Skin epidermis (tissue), 12 donors: ENCODE data around the gene LGR4.
"Not testable (repeated sequence)": the region's sequence is repeated elsewhere in the genome, so short reads cannot be mapped to it uniquely, and the experiment has no call there.

Source experiments
- H3K27ac ChIP-seq, 21 experiments: fragments of 200-600 bp; sonication (generic) in 11 of 21; one replicate each; pipeline ENCODE4 v1.5.0; 2020; ENCODE audit warnings: mild to moderate bottlenecking in 3 of 21, inconsistent platforms in 2 of 21, moderate library complexity in 2 of 21
- H3K4me3 ChIP-seq, 7 experiments: fragments of 200-600 bp; sonication (generic) in 2 of 7; one replicate each; pipeline ENCODE4 v1.5.0; 2020; ENCODE audit warnings: inconsistent platforms in 2 of 7, mild to moderate bottlenecking in 2 of 7, moderate library complexity in 1 of 7

Gene LGR4

DNA sequence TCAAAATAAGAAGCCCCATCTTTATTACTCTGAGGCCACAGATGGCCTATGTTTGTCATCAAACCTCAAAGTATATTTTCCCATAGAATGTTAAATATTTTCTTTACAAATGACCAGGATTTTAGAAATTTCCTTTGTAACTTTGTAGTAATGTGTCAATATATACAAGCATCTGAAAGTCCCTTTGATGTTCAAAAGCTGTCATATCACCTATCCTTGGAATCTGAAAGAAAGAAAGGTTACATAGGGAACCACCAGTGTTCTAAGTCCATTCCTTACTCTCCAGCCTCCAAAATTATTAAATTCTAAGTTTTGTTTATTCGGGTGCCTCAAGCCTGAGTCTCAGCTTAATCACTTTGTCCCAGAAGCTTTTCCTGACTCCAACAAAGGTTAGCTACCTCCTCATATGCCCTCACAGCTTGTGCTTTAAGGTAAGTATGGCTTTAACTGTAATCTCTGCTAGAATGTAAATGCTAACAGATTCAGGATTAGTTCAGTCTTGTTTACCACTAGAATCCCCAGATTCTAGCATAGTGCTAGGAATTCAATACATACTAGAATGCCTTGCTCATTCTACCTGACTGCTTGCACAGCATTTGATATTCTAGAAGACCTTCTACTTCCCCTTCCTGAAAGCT lies 141.8 kb downstream of the LGR4 start:
- Histone ChIP-seq H3K4me3 (no peak overlapping the region), H3K27ac (no peak overlapping the region)

DNA sequence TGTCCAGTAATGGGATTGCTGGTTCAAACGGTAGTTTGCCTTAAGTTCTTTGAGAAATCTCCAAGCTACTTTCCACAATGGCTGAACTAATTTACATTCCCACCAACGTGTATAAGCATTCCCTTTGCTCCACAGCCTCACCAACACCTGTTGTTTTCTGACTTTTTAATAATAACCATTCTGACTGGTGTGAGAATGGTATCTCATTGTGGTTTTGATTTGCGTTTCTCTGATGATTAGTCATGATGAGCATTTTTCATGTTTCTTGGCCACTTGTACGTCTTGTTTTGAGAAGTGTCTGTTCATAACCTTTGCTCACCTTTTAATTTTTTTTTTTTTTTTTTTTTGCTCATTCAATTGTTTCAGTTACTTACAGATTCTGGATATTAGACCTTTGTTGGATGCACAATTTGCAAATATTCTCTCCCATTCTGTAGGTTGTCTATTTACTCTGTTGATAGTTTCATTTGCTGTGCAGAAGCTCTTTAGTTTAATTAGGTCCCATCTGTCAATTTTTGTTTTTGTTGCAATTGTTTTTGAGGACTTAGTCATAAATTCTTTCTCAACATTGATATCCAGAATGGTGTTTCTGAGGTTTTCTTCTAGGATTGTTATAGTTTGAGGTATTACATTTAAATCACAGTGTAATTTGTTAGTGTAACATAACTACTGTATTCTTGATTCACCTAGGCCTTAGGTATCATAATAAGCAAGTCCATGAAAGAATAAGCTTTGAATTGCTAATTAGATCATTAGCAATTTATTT lies 142.5 kb downstream of the LGR4 start:
- H3K4me3 ChIP-seq: no peak overlapping the region
- no peak overlapping the region for H3K27ac ChIP-seq

DNA sequence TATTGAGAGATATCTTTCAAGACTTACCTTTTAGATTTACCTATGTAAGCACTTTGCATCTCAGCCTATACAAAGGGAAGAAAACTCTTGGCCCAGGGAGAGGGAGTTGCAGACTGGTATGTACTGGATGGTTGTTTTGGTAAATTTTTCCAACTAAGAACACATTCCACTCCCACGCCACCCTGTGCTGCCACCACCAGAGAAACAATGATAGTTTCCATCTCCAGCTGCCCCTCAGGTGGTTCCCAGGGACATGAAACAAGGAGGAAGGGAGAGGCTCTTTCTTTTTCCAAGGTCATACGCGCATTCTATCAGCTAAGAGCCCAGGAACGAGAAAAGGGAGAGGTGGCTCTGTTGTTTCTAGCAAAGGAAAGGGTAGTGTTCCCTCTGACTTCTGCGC lies 144.0 kb downstream of the LGR4 start:
- peak overlapping the region in 2 of 21 experiments; percentile 2 to 34 for H3K27ac ChIP-seq

DNA sequence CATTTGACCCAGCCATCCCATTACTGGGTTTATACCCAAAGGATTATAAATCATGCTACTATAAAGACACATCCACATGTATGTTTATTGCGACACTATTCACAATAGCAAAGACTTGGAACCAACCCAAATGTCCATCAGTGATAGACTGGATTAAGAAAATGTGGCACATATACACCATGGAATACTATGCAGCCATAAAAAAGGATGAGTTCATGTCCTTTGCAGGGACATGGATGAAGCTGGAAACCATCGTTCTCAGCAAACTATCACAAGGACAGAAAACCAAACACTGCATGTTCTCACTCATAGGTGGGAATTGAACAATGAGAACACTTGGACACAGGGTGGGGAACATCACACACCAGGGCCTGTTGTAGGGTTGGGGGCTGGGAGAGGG lies 145.5 kb downstream of the LGR4 start:
- not testable (repeated sequence) for H3K4me3 ChIP-seq, H3K27ac ChIP-seq

More for the DNA sequence above, 144.0 kb downstream of the LGR4 start:
- H3K4me3 ChIP-seq: no peak overlapping the region

DNA sequence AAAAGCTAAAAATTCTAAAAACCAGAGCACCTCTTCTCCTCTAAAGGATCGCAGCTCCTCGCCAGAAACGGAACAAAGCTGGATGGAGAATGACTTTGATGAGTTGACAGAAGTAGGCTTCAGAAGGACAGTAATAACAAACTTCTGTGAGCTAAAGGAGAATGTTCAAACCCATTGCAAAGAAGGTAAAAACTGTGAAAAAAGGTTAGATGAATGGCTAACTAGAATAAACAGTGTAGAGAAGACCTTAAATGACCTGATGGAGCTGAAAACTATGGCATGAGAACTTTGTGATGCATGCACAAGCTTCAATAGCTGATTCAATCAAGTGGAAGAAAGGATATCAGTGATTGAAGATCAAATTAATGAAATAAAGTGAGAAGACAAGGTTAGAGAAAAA lies 150.4 kb downstream of the LGR4 start:
- not testable (repeated sequence) for H3K27ac ChIP-seq, H3K4me3 ChIP-seq

DNA sequence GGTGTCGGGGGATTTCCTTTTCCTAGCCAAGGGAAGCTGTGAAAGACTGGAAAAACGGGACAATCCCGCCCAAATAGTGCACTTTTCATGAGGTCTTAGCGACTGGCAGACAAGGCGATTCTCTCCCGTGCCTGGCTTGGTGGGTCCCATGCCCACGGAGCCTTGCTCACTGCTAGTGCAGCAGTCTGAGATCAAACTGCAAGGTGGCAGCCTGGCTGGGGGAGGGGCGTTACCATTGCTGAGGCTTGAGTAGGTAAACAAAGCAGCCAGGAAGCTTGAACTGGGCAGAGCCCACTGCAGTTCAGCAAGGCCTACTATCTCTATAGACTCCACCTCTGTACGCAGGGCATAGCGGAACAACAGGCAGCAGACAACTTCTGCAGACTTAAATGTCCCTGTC lies 151.2 kb downstream of the LGR4 start:
- not testable (repeated sequence) for H3K27ac ChIP-seq, H3K4me3 ChIP-seq

DNA sequence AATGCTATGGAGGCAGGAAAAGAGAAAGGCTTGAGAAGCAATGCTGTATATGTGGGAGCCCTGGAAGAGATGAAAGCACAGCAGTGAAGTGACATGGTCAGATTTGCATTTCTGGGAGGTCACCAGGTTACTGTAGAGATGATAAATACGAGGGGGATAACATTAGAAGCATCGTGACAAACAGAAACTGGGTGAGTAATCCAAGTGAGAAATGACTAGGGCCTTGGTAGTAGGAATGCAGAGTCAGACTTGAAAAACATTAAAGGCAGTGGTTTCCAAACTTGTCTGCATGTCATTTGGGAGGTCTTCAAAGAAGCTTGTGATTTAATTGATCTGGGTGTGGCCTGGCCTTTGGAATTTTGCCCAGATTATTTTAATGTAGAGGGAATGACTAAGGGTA lies 153.5 kb downstream of the LGR4 start:
- peak overlapping the region in 3 of 21 experiments; percentile 16 to 50 (median 38) for H3K27ac ChIP-seq
- no peak overlapping the region for H3K4me3 ChIP-seq

DNA sequence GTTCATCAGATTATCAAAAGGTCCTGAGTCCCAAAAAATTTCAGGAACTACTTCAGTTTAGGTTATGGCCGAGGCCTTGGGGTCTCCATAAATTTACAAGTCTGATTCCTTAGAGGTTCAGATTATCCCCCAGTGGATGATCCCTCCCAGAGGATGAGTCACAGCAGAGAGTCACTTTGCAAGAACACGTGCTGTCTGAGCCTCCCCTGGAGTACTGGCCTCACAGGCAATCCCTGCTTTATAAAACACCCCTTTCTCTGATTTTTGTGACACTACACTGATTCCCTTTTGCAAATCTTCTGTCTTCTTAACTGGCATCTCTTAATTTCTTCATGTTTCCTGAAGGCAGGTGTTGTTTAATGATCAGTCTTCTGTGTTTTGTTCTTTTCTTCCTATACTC lies 154.8 kb downstream of the LGR4 start:
- H3K27ac ChIP-seq: peak overlapping the region in 1 of 21 experiments; percentile 50
- H3K4me3 ChIP-seq: no peak overlapping the region
